ENCODE data around the gene SIRPG. TPM values are rescaled to one million over a fixed set of nuclear protein-coding genes. Genes with fewer than 3 reads are reported as not detected.
A peak's percentile ranks its signal among the peaks of the same experiment; 100 is the strongest.

Gene SIRPG
- total RNA-seq, 2 experiments from 2014 or later: 28.0 to 28.3 TPM

DNA sequence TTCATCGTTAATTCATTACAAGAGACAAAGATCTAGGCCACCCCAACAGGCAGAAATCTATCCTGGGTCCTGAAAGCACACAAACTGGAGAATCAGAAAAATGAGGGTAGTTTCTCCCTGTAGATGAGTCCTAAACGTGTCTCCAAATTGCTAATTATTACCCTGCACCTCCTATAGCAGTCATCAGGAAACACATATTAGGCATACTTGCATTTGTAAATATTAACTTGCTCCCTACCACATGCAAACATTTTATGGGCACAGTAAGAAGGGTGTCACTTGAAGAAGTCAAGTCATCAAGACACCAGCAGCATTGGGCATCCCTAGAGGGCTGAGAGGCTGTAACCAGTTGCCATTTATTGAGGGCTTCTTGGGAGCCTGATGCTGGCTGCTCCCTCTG is 19.8 kb downstream of the SIRPG start:
- Histone ChIP-seq H3K36me3 (ENCODE audit: insufficient read depth, low read length) (peaks cover 33% of the 10 kb centered on the region), H3K4me3 (ENCODE audit: low read length) (no peak overlapping the region), H3K9me3 (ENCODE audit: control insufficient read depth in 1 of 2, insufficient read depth in 1 of 2, low read length in 2 of 2) (no peaks in the 10 kb centered on the region), H3K4me1 (ENCODE audit: insufficient read depth, low read length) (peaks cover 12% of the 10 kb centered on the region), H3K27ac (ENCODE audit: low read depth in 1 of 2, low read length in 2 of 2) (peak overlapping the region in 1 of 2 donors; percentile 14), H3K27me3 (ENCODE audit: control insufficient read depth in 1 of 2, insufficient read depth in 2 of 2, low read length in 2 of 2) (no peaks in the 10 kb centered on the region)
- Mint-ChIP-seq H3K27me3 (no peaks in the 10 kb centered on the region), H3K36me3 (ENCODE audit: low read depth) (peaks cover 67% of the 10 kb centered on the region), H3K9me3 (peaks cover 5% of the 10 kb centered on the region), H3K4me3 (no peak overlapping the region), H3K27ac (no peak overlapping the region), H3K4me1 (ENCODE audit: low read depth) (peaks cover 13% of the 10 kb centered on the region)
- intact Hi-C loops (cut with DNase I, micrococcal nuclease): loop anchor here in 1 of 2 experiments (5.0 kb wide), 1 partner anchor 130 kb away; no protein-coding TSS in a partner anchor
- POLR2A ChIA-PET: no interaction called here
- CTCF ChIA-PET: no interaction called here
- TF ChIP-seq, protein P1, sequence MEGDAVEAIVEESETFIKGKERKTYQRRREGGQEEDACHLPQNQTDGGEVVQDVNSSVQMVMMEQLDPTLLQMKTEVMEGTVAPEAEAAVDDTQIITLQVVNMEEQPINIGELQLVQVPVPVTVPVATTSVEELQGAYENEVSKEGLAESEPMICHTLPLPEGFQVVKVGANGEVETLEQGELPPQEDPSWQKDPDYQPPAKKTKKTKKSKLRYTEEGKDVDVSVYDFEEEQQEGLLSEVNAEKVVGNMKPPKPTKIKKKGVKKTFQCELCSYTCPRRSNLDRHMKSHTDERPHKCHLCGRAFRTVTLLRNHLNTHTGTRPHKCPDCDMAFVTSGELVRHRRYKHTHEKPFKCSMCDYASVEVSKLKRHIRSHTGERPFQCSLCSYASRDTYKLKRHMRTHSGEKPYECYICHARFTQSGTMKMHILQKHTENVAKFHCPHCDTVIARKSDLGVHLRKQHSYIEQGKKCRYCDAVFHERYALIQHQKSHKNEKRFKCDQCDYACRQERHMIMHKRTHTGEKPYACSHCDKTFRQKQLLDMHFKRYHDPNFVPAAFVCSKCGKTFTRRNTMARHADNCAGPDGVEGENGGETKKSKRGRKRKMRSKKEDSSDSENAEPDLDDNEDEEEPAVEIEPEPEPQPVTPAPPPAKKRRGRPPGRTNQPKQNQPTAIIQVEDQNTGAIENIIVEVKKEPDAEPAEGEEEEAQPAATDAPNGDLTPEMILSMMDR (IDR thresholded peaks at IDR 0.05): no peak
- DNase-seq: no peak
- no peak for ATAC-seq (ENCODE audit: poor library complexity)

DNA sequence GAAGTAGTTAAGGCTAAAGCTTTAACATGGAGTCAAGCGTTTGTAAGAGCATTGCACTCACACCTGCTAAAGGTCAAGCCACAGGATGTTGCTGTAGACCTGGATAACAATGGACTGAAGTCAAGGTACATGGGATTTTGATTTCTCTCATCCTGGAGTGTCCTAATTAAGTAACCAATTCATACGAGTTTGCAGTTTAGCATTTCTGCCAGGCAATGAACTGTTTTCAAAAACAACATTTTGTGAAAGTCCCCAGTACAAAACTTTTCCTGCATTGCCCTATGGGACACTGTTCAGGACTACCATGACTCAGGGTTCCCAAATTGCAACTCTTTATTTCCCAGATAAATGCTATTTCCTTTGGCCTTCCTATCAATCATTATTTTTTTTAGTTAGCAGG is 20.4 kb downstream of the SIRPG start:
- Histone ChIP-seq H3K27me3 (ENCODE audit: control insufficient read depth in 1 of 2, insufficient read depth in 2 of 2, low read length in 2 of 2) (no peaks in the 10 kb centered on the region), H3K27ac (ENCODE audit: low read depth in 1 of 2, low read length in 2 of 2) (peak overlapping the region in 1 of 2 donors; percentile 15), H3K9me3 (ENCODE audit: control insufficient read depth in 1 of 2, insufficient read depth in 1 of 2, low read length in 2 of 2) (no peaks in the 10 kb centered on the region), H3K4me1 (ENCODE audit: insufficient read depth, low read length) (peaks cover 18% of the 10 kb centered on the region), H3K36me3 (ENCODE audit: insufficient read depth, low read length) (peaks cover 31% of the 10 kb centered on the region), H3K4me3 (ENCODE audit: low read length) (no peak overlapping the region)
- H3K4me3 Mint-ChIP-seq: no peak overlapping the region
- TF ChIP-seq, protein P1 (IDR thresholded peaks at IDR 0.05): no peak
- ChIA-PET POLR2A (no interaction called here), CTCF (no interaction called here)
- no peak overlapping the region for H3K27ac Mint-ChIP-seq
- no peaks in the 10 kb centered on the region for H3K27me3 Mint-ChIP-seq
- intact Hi-C loops (cut with DNase I, micrococcal nuclease): loop anchor here in 1 of 2 experiments (5.0 kb wide), 1 partner anchor 130 kb away; no protein-coding TSS in a partner anchor
- DNase-seq (no peak), ATAC-seq (ENCODE audit: poor library complexity) (no peak)
- H3K9me3 Mint-ChIP-seq: peaks cover 5% of the 10 kb centered on the region
- H3K4me1 Mint-ChIP-seq (ENCODE audit: low read depth): peaks cover 18% of the 10 kb centered on the region
- peaks cover 73% of the 10 kb centered on the region for H3K36me3 Mint-ChIP-seq (ENCODE audit: low read depth)

DNA sequence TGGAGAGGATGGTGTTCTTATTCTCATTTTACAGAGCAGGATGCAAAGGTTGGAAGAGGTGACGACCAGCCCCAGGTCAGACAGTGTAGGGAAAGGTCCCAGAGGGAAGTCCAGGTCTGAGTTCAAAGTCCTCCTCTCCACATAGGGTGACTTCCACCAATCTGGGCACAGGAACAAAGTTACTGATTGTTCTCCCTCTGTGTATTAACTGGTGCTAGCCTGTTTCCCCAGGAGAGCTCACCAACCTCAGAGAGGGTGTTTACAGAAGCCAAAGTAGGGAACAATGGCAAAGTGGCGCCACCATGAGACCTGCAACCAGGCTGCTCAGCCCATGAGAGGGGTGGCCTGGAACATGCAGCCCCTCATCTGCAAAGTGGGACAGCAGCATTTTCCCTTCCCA is 21.0 kb downstream of the SIRPG start:
- Histone ChIP-seq H3K36me3 (ENCODE audit: insufficient read depth, low read length) (peaks cover 34% of the 10 kb centered on the region), H3K4me3 (ENCODE audit: low read length) (no peak overlapping the region), H3K27me3 (ENCODE audit: control insufficient read depth in 1 of 2, insufficient read depth in 2 of 2, low read length in 2 of 2) (no peaks in the 10 kb centered on the region), H3K27ac (ENCODE audit: low read depth in 1 of 2, low read length in 2 of 2) (no peak overlapping the region), H3K4me1 (ENCODE audit: insufficient read depth, low read length) (peaks cover 24% of the 10 kb centered on the region), H3K9me3 (ENCODE audit: control insufficient read depth in 1 of 2, insufficient read depth in 1 of 2, low read length in 2 of 2) (no peaks in the 10 kb centered on the region)
- TF ChIP-seq, protein P1 (IDR thresholded peaks at IDR 0.05): no peak
- peaks cover 5% of the 10 kb centered on the region for H3K9me3 Mint-ChIP-seq
- H3K27me3 Mint-ChIP-seq: no peaks in the 10 kb centered on the region
- no peak for DNase-seq
- no peak overlapping the region for H3K27ac Mint-ChIP-seq
- H3K36me3 Mint-ChIP-seq (ENCODE audit: low read depth): peaks cover 79% of the 10 kb centered on the region
- H3K4me3 Mint-ChIP-seq: no peak overlapping the region
- ChIA-PET CTCF (no interaction called here), POLR2A (no interaction called here)
- ATAC-seq (ENCODE audit: poor library complexity): no peak
- H3K4me1 Mint-ChIP-seq (ENCODE audit: low read depth): peaks cover 24% of the 10 kb centered on the region
- intact Hi-C loops (cut with DNase I, micrococcal nuclease): loop anchor here in 1 of 2 experiments (5.0 kb wide), 1 partner anchor 129 kb away; no protein-coding TSS in a partner anchor

All from CD4-positive, alpha-beta T cell (primary cell).